DMS114 treated with DMSO at 0.1 percent for 48 hours (cell line): Measurements from ENCODE around the gene NF2.
"Not testable (repeated sequence)": the region's sequence is repeated elsewhere in the genome, so short reads cannot be mapped to it uniquely, and the experiment has no call there.

ENCODE experiments used
- DNase-seq: peaks from one replicate; lab custom pipeline; 2025; ENCODE audit not compliant: unreplicated experiment; lab: John Stamatoyannopoulos, UW

The NF2 gene

GRCh38 chr22:29596408-29596807 is 7.0 kb upstream of the NF2 start:
- DNase-seq: no peak

GRCh38 chr22:29597871-29598683 is 5.4 kb upstream of the NF2 start:
- DNase-seq: not testable (repeated sequence)

- DNase-seq: no peak
Measured at GRCh38 chr22:29598684-29599020, 4.8 kb upstream of the NF2 start.

- no peak for DNase-seq
Measured at GRCh38 chr22:29604076-29604360, 585 bp downstream of the NF2 start.

GRCh38 chr22:29605527-29605850 is 2.1 kb downstream of the NF2 start:
- DNase-seq: no peak

GRCh38 chr22:29606320-29606719 is 2.9 kb downstream of the NF2 start:
- DNase-seq: no peak

GRCh38 chr22:29607426-29607825 is 4.0 kb downstream of the NF2 start:
- DNase-seq: no peak

GRCh38 chr22:29609139-29609538 is 5.7 kb downstream of the NF2 start:
- no peak for DNase-seq

GRCh38 chr22:29610780-29611179 is 7.3 kb downstream of the NF2 start:
- no peak for DNase-seq

- no peak for DNase-seq
Measured at GRCh38 chr22:29615705-29616327, 12.4 kb downstream of the NF2 start.

- DNase-seq: no peak
Measured at GRCh38 chr22:29617922-29618629, 14.6 kb downstream of the NF2 start.

GRCh38 chr22:29621761-29622526 is 18.5 kb downstream of the NF2 start:
- no peak for DNase-seq

- no peak for DNase-seq
Measured at GRCh38 chr22:29623059-29623458, 19.6 kb downstream of the NF2 start.

- DNase-seq: no peak
Measured at GRCh38 chr22:29623553-29624169, 20.2 kb downstream of the NF2 start.

GRCh38 chr22:29625090-29625825 is 21.8 kb downstream of the NF2 start:
- DNase-seq: peak; percentile 29

- no peak for DNase-seq
Measured at GRCh38 chr22:29626497-29627195, 23.2 kb downstream of the NF2 start.

- no peak for DNase-seq
Measured at GRCh38 chr22:29627196-29627535, 23.7 kb downstream of the NF2 start.

- no peak for DNase-seq
Measured at GRCh38 chr22:29628996-29629902, 25.8 kb downstream of the NF2 start.

- no peak for DNase-seq
Measured at GRCh38 chr22:29629903-29630516, 26.6 kb downstream of the NF2 start.
